OCI-LY3 (cell line): ENCODE results near the gene FTO.

Experiments used
- CTCF ChIP-seq: fragments of 200-600, 300-600 bp; sonication (generic); IDR thresholded peaks from 2 replicates; pipeline ENCODE4 v1.5.1; 2014; ENCODE audit warnings: antibody characterized with exemption, low read length, low read depth
- EZH2phosphoT487 ChIP-seq: fragments of 200-600 bp; shearing (Covaris generic); IDR thresholded peaks from 2 replicates; pipeline ENCODE4 v1.6.1; 2018; ENCODE audit warnings: antibody characterized with exemption, mixed run types, low read depth

GRCh38 chr16:54066451-54067105 is 362.6 kb downstream of the FTO start:
- TF ChIP-seq CTCF (no peak), EZH2phosphoT487 (no peak)
